GM20000 (cell line): Measurements from ENCODE around the gene MAP3K1.

Experiments used
- DNase-seq: peaks from one replicate; pipeline ENCODE4 v3.0.0; 2012; ENCODE audit warnings: low spot score
- TF ChIP-seq, protein P1 (sequence below): IDR thresholded peaks from 2 replicates; pipeline ENCODE4 v1.5.1; 2012; ENCODE audit warnings: mild to moderate bottlenecking, control low read depth; ENCODE audit errors: extremely low read depth, missing control alignments

Gene MAP3K1

DNA sequence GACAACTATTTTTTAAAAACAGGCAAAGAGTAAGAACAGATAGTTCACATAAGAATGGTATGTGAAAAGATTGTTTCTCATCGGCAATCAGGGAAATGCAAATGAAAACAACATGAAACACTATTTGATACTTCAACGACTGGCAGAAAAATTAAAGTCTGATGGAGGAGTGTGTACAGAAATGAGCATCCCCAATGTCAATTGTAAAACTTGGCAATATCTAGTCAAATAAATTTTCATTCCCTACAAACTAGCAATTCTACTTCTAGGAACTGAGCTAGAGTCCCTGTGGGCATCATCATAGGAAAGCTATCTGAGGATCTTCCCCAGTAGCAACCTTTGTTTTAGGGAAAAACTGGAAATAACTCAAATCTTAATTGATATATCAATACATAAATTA is 29.0 kb upstream of the MAP3K1 start:
- no peak for DNase-seq
- TF ChIP-seq, protein P1, sequence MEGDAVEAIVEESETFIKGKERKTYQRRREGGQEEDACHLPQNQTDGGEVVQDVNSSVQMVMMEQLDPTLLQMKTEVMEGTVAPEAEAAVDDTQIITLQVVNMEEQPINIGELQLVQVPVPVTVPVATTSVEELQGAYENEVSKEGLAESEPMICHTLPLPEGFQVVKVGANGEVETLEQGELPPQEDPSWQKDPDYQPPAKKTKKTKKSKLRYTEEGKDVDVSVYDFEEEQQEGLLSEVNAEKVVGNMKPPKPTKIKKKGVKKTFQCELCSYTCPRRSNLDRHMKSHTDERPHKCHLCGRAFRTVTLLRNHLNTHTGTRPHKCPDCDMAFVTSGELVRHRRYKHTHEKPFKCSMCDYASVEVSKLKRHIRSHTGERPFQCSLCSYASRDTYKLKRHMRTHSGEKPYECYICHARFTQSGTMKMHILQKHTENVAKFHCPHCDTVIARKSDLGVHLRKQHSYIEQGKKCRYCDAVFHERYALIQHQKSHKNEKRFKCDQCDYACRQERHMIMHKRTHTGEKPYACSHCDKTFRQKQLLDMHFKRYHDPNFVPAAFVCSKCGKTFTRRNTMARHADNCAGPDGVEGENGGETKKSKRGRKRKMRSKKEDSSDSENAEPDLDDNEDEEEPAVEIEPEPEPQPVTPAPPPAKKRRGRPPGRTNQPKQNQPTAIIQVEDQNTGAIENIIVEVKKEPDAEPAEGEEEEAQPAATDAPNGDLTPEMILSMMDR: no peak

DNA sequence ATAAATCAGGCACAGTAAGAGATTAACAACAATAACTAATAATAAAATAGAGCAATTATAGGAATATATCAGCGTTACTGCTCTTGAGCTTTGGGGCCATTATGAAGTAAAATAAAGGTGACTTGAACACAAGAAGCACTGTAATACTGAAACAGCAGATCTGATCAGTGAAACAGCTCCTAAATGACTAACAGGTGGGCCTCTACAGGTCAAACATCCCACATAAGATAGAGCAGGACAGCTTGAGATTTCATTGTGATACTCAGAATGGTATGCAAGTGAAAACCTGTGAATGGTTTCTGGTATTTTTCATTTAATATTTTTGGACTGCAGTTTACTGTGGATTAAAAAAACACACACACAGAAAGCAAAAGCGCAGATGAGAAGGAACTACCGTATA is 24.0 kb upstream of the MAP3K1 start:
- TF ChIP-seq, protein P1: no peak
- no peak for DNase-seq

DNA sequence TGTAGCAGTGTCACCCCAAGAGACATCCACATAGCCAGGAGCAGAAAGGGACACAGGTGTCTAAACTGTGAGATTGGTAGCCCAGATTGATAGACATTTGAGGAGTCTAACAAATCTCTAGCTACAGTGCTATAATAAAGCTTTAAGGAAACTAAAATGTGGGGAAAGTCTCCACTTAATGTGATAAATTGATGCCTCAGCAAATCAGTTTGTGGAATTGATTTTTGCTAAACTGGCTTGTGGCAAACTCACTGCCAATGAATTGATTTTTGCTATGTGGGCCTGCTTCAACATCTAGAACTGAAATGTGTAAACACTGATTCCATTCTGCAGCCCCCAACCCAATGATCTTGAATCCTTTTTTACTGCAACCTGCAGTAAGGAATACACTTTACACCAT is 16.8 kb upstream of the MAP3K1 start:
- TF ChIP-seq, protein P1: no peak
- DNase-seq: no peak

DNA sequence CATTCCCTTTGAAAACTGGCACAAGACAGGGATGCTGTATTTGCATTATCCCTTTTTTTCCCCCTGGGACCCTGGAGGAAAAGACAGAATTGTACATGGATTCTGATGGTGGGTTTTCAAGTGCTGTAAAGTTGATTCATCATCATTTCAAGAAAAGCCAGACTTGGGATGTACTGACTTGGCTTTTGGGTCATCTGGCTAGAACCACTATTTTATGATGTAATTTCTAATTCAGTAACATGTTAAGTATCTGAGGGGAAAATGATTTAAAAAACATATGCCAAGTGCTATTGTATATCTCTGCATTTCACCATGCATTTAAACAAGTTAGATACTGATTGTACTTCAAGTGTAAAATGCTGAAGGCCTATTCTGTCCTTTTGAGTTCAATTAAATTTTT is 15.2 kb upstream of the MAP3K1 start:
- TF ChIP-seq, protein P1: no peak
- no peak for DNase-seq

DNA sequence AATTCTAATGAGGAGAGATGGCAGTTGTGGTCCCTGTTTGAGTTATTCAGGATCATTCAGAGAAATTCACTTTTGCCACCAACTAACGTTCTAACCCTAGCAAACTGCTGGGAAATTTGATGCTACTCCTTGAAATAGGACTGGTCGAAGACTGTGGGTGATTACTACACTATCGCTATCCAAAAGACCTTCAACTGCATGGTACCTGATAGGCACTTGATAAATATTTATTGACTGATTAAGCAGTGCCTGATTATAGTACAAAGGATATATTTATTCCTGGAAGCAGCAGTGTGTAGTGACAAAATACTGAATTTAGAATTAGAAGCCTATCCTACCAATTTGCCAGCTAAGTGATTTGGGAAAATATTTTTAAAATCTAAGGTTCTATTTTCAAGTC is 14.1 kb upstream of the MAP3K1 start:
- TF ChIP-seq, protein P1: no peak
- DNase-seq: no peak

DNA sequence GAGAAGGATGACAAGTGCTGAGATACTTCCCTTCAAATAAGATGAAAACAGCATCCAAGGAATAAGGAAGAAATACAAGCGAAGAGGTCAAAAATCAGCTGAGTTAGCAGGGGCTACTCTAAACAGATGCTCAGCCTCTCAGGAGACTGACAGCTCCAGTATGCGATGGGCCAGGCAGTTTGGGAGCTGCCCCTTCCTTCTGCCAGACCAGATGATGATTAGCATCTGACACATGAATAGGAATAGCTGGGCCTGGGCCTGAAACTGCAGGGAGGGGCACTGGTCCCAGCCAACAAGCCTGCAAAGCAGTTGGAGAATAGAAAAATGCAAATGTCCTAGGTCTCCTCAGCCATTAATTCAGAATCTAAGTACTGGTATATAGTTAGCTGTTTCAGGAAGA is 13.1 kb upstream of the MAP3K1 start:
- TF ChIP-seq, protein P1: no peak
- no peak for DNase-seq

DNA sequence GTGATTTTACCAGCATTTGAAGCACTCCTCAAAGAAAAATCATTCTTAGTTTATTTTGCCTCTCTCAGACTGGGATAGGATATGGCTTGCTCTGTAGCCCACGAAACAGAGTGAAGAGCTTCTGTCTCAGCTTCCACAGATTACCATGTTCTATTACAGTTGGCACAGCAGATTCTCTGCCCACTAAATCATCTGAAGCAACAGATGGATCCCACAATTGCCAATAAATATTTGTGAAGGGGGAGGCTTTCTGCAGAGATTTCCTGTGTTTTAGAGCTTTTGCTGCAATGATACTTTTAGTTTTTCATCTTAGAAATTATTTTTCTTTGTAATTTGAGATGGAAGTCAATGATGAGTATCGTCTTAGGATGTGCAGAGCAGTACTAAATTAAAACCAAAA is 12.3 kb upstream of the MAP3K1 start:
- DNase-seq: no peak
- TF ChIP-seq, protein P1: no peak
